SK-N-SH treated with all-trans-retinoic acid at 6 μM for 48 hours (cell line): ENCODE measurements around the gene PXMP2.

Experiments used
- ATAC-seq: fragments of 200-7000 bp; cut with Tn5 transposase; 3 replicates; pipeline ENCODE4 v1.9.1; 2020; ENCODE audit warnings: mild to moderate bottlenecking, moderate library complexity
- BACH2 ChIP-seq: fragments of 250-450 bp; sonication (Bioruptor Pico); IDR thresholded peaks from 2 replicates; pipeline ENCODE4 v1.9.0; 2021; ENCODE audit warnings: mild to moderate bottlenecking, borderline replicate concordance
- CREB5 ChIP-seq: fragments of 250-450 bp; sonication (Bioruptor Pico); IDR thresholded peaks from 2 replicates; pipeline ENCODE4 v1.5.1; 2020; ENCODE audit warnings: low read depth, mild to moderate bottlenecking, moderate library complexity
- CSDC2 ChIP-seq: fragments of 250-450 bp; sonication (Bioruptor Pico); IDR thresholded peaks from 2 replicates; pipeline ENCODE4 v1.5.0; 2020; ENCODE audit warnings: mild to moderate bottlenecking, moderate library complexity
- CSRNP3 ChIP-seq: fragments of 250-450 bp; sonication (Bioruptor Pico); IDR thresholded peaks from 2 replicates; pipeline ENCODE4 v1.5.1; 2021; ENCODE audit warnings: mild to moderate bottlenecking, moderate library complexity
- ESRRG ChIP-seq: fragments of 250-450 bp; sonication (Bioruptor Pico); IDR thresholded peaks from 2 replicates; pipeline ENCODE4 v1.6.1; 2021; ENCODE audit warnings: mild to moderate bottlenecking
- GLIS3 ChIP-seq: fragments of 250-450 bp; sonication (Bioruptor Pico); IDR thresholded peaks from 2 replicates; pipeline ENCODE4 v1.5.0; 2020; ENCODE audit warnings: mild to moderate bottlenecking, moderate library complexity
- OSR1 ChIP-seq: fragments of 250-450 bp; sonication (Bioruptor Pico); IDR thresholded peaks from 2 replicates; pipeline ENCODE4 v1.8.0; 2022; ENCODE audit warnings: moderate library complexity, mild to moderate bottlenecking, inconsistent platforms
- PATZ1 ChIP-seq: fragments of 250-450 bp; sonication (Bioruptor Pico); IDR thresholded peaks from 2 replicates; pipeline ENCODE4 v1.8.0; 2020; ENCODE audit warnings: mild to moderate bottlenecking, moderate library complexity, borderline replicate concordance
- PPARA ChIP-seq: fragments of 250-450 bp; sonication (Bioruptor Pico); IDR thresholded peaks from 2 replicates; pipeline ENCODE4 v1.5.0; 2020; ENCODE audit warnings: mild to moderate bottlenecking, borderline replicate concordance
- RARB ChIP-seq: fragments of 250-450 bp; sonication (Bioruptor Pico); IDR thresholded peaks from 2 replicates; pipeline ENCODE4 v1.8.0; 2021; ENCODE audit warnings: mild to moderate bottlenecking, moderate library complexity
- SNAI2 ChIP-seq: fragments of 250-450 bp; sonication (Bioruptor Pico); IDR thresholded peaks from 2 replicates; pipeline ENCODE4 v1.5.0; 2020; ENCODE audit warnings: mild to moderate bottlenecking, moderate library complexity
- TCF4 ChIP-seq: fragments of 250-450 bp; sonication (Bioruptor Pico); IDR thresholded peaks from 2 replicates; pipeline ENCODE4 v1.8.0; 2021; ENCODE audit warnings: mild to moderate bottlenecking, moderate library complexity, borderline replicate concordance
- TOX ChIP-seq: fragments of 250-450 bp; sonication (Bioruptor Pico); IDR thresholded peaks from 2 replicates; pipeline ENCODE4 v1.8.0; 2021; ENCODE audit warnings: mild to moderate bottlenecking, moderate library complexity, borderline replicate concordance
- TSHZ2 ChIP-seq: fragments of 250-450 bp; sonication (Bioruptor Pico); IDR thresholded peaks from 2 replicates; pipeline ENCODE4 v1.5.0; 2020; ENCODE audit warnings: mild to moderate bottlenecking, moderate library complexity
- ZC3H10 ChIP-seq: fragments of 250-450 bp; sonication (Bioruptor Pico); IDR thresholded peaks from 2 replicates; pipeline ENCODE4 v1.5.1; 2021; ENCODE audit warnings: mild to moderate bottlenecking, moderate library complexity
- ZFP30 ChIP-seq: fragments of 450-650 bp; formaldehyde crosslinking; IDR thresholded peaks from 2 replicates; pipeline ENCODE4 v1.5.0; 2022; ENCODE audit warnings: mild to moderate bottlenecking, moderate library complexity
- ZNF565 ChIP-seq: fragments of 450-650 bp; formaldehyde crosslinking; conservative IDR thresholded peaks from 2 replicates; pipeline ENCODE4 v1.5.0; 2020; ENCODE audit warnings: low read depth, mild to moderate bottlenecking, moderate library complexity
- ZNF8 ChIP-seq: fragments of 450-650 bp; formaldehyde crosslinking; IDR thresholded peaks from 2 replicates; pipeline ENCODE4 v1.5.0; 2020; ENCODE audit warnings: mild to moderate bottlenecking, moderate library complexity

Gene PXMP2

GRCh38 chr12:132718644-132719043 is 31.3 kb downstream of the PXMP2 start:
- no peak for ATAC-seq
- no peak for TF ChIP-seq TOX (CRISPR knock-in tag)
- TF ChIP-seq CSDC2 (CRISPR knock-in tag): no peak
- TF ChIP-seq GLIS3 (CRISPR knock-in tag): no peak
- TF ChIP-seq OSR1 (CRISPR knock-in tag): no peak
- no peak for TF ChIP-seq ZC3H10 (CRISPR knock-in tag)
- TF ChIP-seq ZNF8 (CRISPR knock-in tag): no peak
- no peak for TF ChIP-seq BACH2

- no peak for TF ChIP-seq CREB5
- TF ChIP-seq ZFP30 (CRISPR knock-in tag): no peak
- no peak for TF ChIP-seq ESRRG (CRISPR knock-in tag)
- TF ChIP-seq RARB (CRISPR knock-in tag): no peak
- no peak for TF ChIP-seq BACH2
- no peak for TF ChIP-seq SNAI2 (CRISPR knock-in tag)
- no peak for ATAC-seq
These were observed 32.0 kb downstream of the PXMP2 start for GRCh38 chr12:132719141-132719953.

- TF ChIP-seq ZNF8 (CRISPR knock-in tag) (no peak), ESRRG (CRISPR knock-in tag) (no peak), TCF4 (CRISPR knock-in tag) (no peak), PATZ1 (CRISPR knock-in tag) (no peak), BACH2 (no peak), SNAI2 (CRISPR knock-in tag) (no peak), ZNF565 (no peak), GLIS3 (CRISPR knock-in tag) (no peak), TSHZ2 (CRISPR knock-in tag) (no peak), CREB5 (no peak), CSDC2 (CRISPR knock-in tag) (no peak), PPARA (no peak), OSR1 (CRISPR knock-in tag) (no peak), ZFP30 (CRISPR knock-in tag) (no peak), TOX (CRISPR knock-in tag) (no peak), CSRNP3 (CRISPR knock-in tag) (no peak)
- ATAC-seq: no peak
These were observed 32.6 kb downstream of the PXMP2 start for GRCh38 chr12:132719954-132720324.
